NCI-H526 (cell line): ENCODE data around the gene NUFIP1.
"Not testable (repeated sequence)": the region's sequence is repeated elsewhere in the genome, so short reads cannot be mapped to it uniquely, and the experiment has no call there.

ENCODE experiments used
- DNase-seq, 2 experiments: peaks; one replicate each; lab custom pipeline; 2025; lab: John Stamatoyannopoulos, UW

NUFIP1 gene

GRCh38 chr13:44919104-44919804, 70.0 kb downstream of the NUFIP1 start:
- no peak for DNase-seq

- DNase-seq, result peak; percentile 95
Measured at GRCh38 chr13:44918326-44919103, 70.8 kb downstream of the NUFIP1 start.

- peak; percentile 95 to 98 for DNase-seq
Measured at GRCh38 chr13:44917589-44918325, 71.5 kb downstream of the NUFIP1 start.

- no peak for DNase-seq
Measured at GRCh38 chr13:44912278-44913016, 76.8 kb downstream of the NUFIP1 start.

- DNase-seq, result no peak
Measured at GRCh38 chr13:44908712-44909111, 80.6 kb downstream of the NUFIP1 start.

- no peak for DNase-seq
Measured at GRCh38 chr13:44908266-44908665, 81.0 kb downstream of the NUFIP1 start.

- DNase-seq, result no peak
Measured at GRCh38 chr13:44906713-44907112, 82.6 kb downstream of the NUFIP1 start.

- no peak for DNase-seq
Measured at GRCh38 chr13:44906230-44906629, 83.0 kb downstream of the NUFIP1 start.

GRCh38 chr13:44905556-44905955, 83.7 kb downstream of the NUFIP1 start:
- DNase-seq, result no peak

- no peak for DNase-seq
Measured at GRCh38 chr13:44904967-44905366, 84.3 kb downstream of the NUFIP1 start.

GRCh38 chr13:44903574-44903985, 85.7 kb downstream of the NUFIP1 start:
- DNase-seq, result no peak

GRCh38 chr13:44902738-44903137, 86.5 kb downstream of the NUFIP1 start:
- no peak for DNase-seq

- peak; percentile 82 to 84 for DNase-seq
Measured at GRCh38 chr13:44899967-44900366, 89.3 kb downstream of the NUFIP1 start.

- not testable (repeated sequence) for DNase-seq
Measured at GRCh38 chr13:44898308-44898707, 91.0 kb downstream of the NUFIP1 start.

- no peak for DNase-seq
Measured at GRCh38 chr13:44895953-44896335, 93.3 kb downstream of the NUFIP1 start.

- no peak for DNase-seq
Measured at GRCh38 chr13:44895264-44895952, 93.9 kb downstream of the NUFIP1 start.

GRCh38 chr13:44894001-44894770, 95.1 kb downstream of the NUFIP1 start:
- DNase-seq, result no peak
